ENCODE results near the gene PHYHD1.

Gene PHYHD1

GRCh38 chr9:128885798-128886197, 35.0 kb upstream of the PHYHD1 start:
- DNase-seq (ENCODE audit: insufficient read length, low spot score) (no peak), FAIRE-seq (no peak)
- TF ChIP-seq CTCF (IDR thresholded peaks at IDR 0.05; ENCODE audit: insufficient read depth, missing control alignments) = no peak

GRCh38 chr9:128886211-128886891, 34.4 kb upstream of the PHYHD1 start:
- FAIRE-seq (no peak), DNase-seq (ENCODE audit: insufficient read length, low spot score) (no peak)
- no peak for TF ChIP-seq CTCF (IDR thresholded peaks at IDR 0.05; ENCODE audit: insufficient read depth, missing control alignments)

- FAIRE-seq (no peak), DNase-seq (ENCODE audit: insufficient read length, low spot score) (no peak)
- no peak for TF ChIP-seq CTCF (IDR thresholded peaks at IDR 0.05; ENCODE audit: insufficient read depth, missing control alignments)
Measured at GRCh38 chr9:128887049-128887448, 33.7 kb upstream of the PHYHD1 start.

- TF ChIP-seq CTCF (IDR thresholded peaks at IDR 0.05; ENCODE audit: insufficient read depth, missing control alignments) = no peak
- FAIRE-seq (no peak), DNase-seq (ENCODE audit: insufficient read length, low spot score) (no peak)
Measured at GRCh38 chr9:128887914-128888350, 32.9 kb upstream of the PHYHD1 start.

- FAIRE-seq (no peak), DNase-seq (ENCODE audit: insufficient read length, low spot score) (no peak)
- no peak for TF ChIP-seq CTCF (IDR thresholded peaks at IDR 0.05; ENCODE audit: insufficient read depth, missing control alignments)
Measured at GRCh38 chr9:128891321-128892220, 29.2 kb upstream of the PHYHD1 start.

- no peak for TF ChIP-seq CTCF (IDR thresholded peaks at IDR 0.05; ENCODE audit: insufficient read depth, missing control alignments)
- FAIRE-seq (no peak), DNase-seq (ENCODE audit: insufficient read length, low spot score) (no peak)
Measured at GRCh38 chr9:128892221-128892921, 28.4 kb upstream of the PHYHD1 start.

Measured in D721Med (cell line).